Parathyroid adenoma (tissue), 2 donors: ENCODE results near the gene HOTAIR.

Source experiments
- H2AFZ ChIP-seq: fragments of 300-600 bp; sonication (generic); one replicate; pipeline ENCODE4 v1.7.0; 2017; ENCODE audit warnings: antibody characterized with exemption, mild to moderate bottlenecking
- H3K27ac ChIP-seq: fragments of 300-600 bp; sonication (generic); one replicate; pipeline ENCODE4 v1.7.0; 2017
- H3K27me3 ChIP-seq: fragments of 300-600 bp; sonication (generic); one replicate; pipeline ENCODE4 v1.7.0; 2017; ENCODE audit warnings: low read length; ENCODE audit not compliant: control insufficient read depth, insufficient read depth
- H3K36me3 ChIP-seq: fragments of 300-600 bp; sonication (generic); one replicate; pipeline ENCODE4 v1.7.0; 2017; ENCODE audit warnings: low read length; ENCODE audit not compliant: control insufficient read depth, insufficient read depth
- H3K4me1 ChIP-seq: fragments of 300-600 bp; sonication (generic); one replicate; pipeline ENCODE4 v1.7.0; 2017; ENCODE audit warnings: control low read depth
- H3K4me2 ChIP-seq: fragments of 300-600 bp; sonication (generic); one replicate; pipeline ENCODE4 v1.7.0; 2017; ENCODE audit warnings: low read length
- H3K4me3 ChIP-seq: fragments of 300-600 bp; sonication (generic); one replicate; pipeline ENCODE4 v1.7.0; 2017; ENCODE audit warnings: low read depth, low read length
- H3K79me2 ChIP-seq: fragments of 300-600 bp; sonication (generic); one replicate; pipeline ENCODE4 v1.7.0; 2017; ENCODE audit warnings: control low read depth
- H3K9ac ChIP-seq: fragments of 300-600 bp; sonication (generic); one replicate; pipeline ENCODE4 v1.7.0; 2017; ENCODE audit warnings: mild to moderate bottlenecking
- H3K9me3 ChIP-seq: fragments of 300-600 bp; sonication (generic); one replicate; pipeline ENCODE4 v1.7.0; 2017; ENCODE audit warnings: low read length; ENCODE audit not compliant: control insufficient read depth
- CTCF ChIP-seq: fragments of 300-600 bp; sonication (generic); IDR thresholded peaks from one replicate; pipeline ENCODE4 v1.7.0; 2017; ENCODE audit warnings: antibody characterized with exemption, mild to moderate bottlenecking
- donor health status: primary hyperparathyroidism.

HOTAIR gene

GRCh38 chr12:53953831-53954693 is 20.7 kb downstream of the HOTAIR start:
- H3K4me1 ChIP-seq: no peaks in the 10 kb centered on the region
- H3K27ac ChIP-seq: no peak overlapping the region
- no peak overlapping the region for H3K9ac ChIP-seq
- peaks cover 30% of the 10 kb centered on the region for H3K27me3 ChIP-seq
- H3K79me2 ChIP-seq: no peaks in the 10 kb centered on the region
- H3K36me3 ChIP-seq: no peaks in the 10 kb centered on the region
- H3K4me3 ChIP-seq: no peak overlapping the region
- no peak overlapping the region for H2AFZ ChIP-seq
- no peak overlapping the region for H3K4me2 ChIP-seq
- H3K9me3 ChIP-seq: no peaks in the 10 kb centered on the region
- TF ChIP-seq CTCF: no peak

GRCh38 chr12:53952871-53953734 is 21.7 kb downstream of the HOTAIR start:
- no peaks in the 10 kb centered on the region for H3K36me3 ChIP-seq
- H3K4me3 ChIP-seq: no peak overlapping the region
- H3K27me3 ChIP-seq: peaks cover 27% of the 10 kb centered on the region
- H3K4me1 ChIP-seq: no peaks in the 10 kb centered on the region
- H3K9ac ChIP-seq: no peak overlapping the region
- no peak overlapping the region for H2AFZ ChIP-seq
- H3K79me2 ChIP-seq: no peaks in the 10 kb centered on the region
- H3K27ac ChIP-seq: no peak overlapping the region
- TF ChIP-seq CTCF: no peak
- no peak overlapping the region for H3K4me2 ChIP-seq
- no peaks in the 10 kb centered on the region for H3K9me3 ChIP-seq

- Histone ChIP-seq H3K36me3 (no peaks in the 10 kb centered on the region), H2AFZ (no peak overlapping the region), H3K9me3 (no peaks in the 10 kb centered on the region), H3K4me2 (no peak overlapping the region), H3K4me3 (no peak overlapping the region), H3K27me3 (peaks cover 27% of the 10 kb centered on the region), H3K4me1 (no peaks in the 10 kb centered on the region), H3K27ac (no peak overlapping the region), H3K79me2 (no peaks in the 10 kb centered on the region), H3K9ac (no peak overlapping the region)
- no peak for TF ChIP-seq CTCF
Measured at GRCh38 chr12:53952335-53952694, 22.4 kb downstream of the HOTAIR start.

- Histone ChIP-seq H3K36me3 (no peaks in the 10 kb centered on the region), H3K4me2 (no peak overlapping the region), H3K27me3 (peaks cover 27% of the 10 kb centered on the region), H3K27ac (no peak overlapping the region), H2AFZ (no peak overlapping the region), H3K4me1 (no peaks in the 10 kb centered on the region), H3K4me3 (no peak overlapping the region), H3K9ac (no peak overlapping the region), H3K79me2 (no peaks in the 10 kb centered on the region), H3K9me3 (no peaks in the 10 kb centered on the region)
- no peak for TF ChIP-seq CTCF
Measured at GRCh38 chr12:53951577-53952334, 23.0 kb downstream of the HOTAIR start.
